SK-N-SH (cell line): ENCODE measurements around the gene TADA2A.
A peak's percentile ranks its signal among the peaks of the same experiment; 100 is the strongest.

Source experiments
- FOXM1 ChIP-seq: IDR thresholded peaks from 2 replicates; pipeline ENCODE4 v1.4.0; 2012; ENCODE audit warnings: low read depth, mild to moderate bottlenecking
- RAD21 ChIP-seq: IDR thresholded peaks from 2 replicates; pipeline ENCODE4 v1.6.1; 2012; ENCODE audit warnings: mild to moderate bottlenecking, low read length
- YY1 ChIP-seq: IDR thresholded peaks from 2 replicates; pipeline ENCODE4 v1.4.0; 2012; ENCODE audit warnings: low read depth, mild to moderate bottlenecking
- TF ChIP-seq, protein P1 (sequence below): fragments of 200-600 bp; sonication (generic); IDR thresholded peaks from 2 replicates; pipeline ENCODE4 v1.6.1; 2017; ENCODE audit warnings: antibody characterized with exemption, mild to moderate bottlenecking, moderate library complexity

DNA sequence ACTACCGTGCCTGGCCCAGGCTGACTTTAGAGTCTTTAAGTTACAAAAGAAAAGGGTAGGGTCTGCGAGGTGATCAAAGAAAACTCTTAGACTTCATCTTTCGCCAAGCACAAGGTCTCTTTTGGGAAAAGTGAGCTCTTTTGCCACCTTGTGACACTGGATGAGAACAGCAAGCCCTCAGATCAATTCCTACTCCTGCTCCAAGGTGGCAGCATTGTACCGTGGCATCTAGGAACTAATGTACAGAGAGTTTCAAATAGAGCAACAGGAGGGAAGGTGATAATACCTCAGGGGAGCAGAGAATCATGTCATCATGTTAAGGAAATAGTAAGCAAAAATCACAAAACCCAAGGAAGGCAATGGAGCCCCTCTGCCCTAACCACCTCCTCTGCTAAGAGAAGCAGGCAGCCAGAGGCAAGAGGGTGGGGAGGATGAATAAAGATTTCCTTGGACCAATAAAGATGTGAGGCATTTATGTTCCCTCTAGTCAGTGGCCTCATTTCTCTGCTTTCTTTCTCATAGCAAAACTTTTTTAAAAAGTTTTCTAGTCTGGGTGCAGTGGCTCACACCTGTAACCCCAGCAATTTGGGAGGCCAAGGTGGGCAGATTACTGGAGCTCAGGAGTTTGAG is 33.0 kb upstream of the TADA2A start:
- TF ChIP-seq YY1: no peak
- TF ChIP-seq, protein P1, sequence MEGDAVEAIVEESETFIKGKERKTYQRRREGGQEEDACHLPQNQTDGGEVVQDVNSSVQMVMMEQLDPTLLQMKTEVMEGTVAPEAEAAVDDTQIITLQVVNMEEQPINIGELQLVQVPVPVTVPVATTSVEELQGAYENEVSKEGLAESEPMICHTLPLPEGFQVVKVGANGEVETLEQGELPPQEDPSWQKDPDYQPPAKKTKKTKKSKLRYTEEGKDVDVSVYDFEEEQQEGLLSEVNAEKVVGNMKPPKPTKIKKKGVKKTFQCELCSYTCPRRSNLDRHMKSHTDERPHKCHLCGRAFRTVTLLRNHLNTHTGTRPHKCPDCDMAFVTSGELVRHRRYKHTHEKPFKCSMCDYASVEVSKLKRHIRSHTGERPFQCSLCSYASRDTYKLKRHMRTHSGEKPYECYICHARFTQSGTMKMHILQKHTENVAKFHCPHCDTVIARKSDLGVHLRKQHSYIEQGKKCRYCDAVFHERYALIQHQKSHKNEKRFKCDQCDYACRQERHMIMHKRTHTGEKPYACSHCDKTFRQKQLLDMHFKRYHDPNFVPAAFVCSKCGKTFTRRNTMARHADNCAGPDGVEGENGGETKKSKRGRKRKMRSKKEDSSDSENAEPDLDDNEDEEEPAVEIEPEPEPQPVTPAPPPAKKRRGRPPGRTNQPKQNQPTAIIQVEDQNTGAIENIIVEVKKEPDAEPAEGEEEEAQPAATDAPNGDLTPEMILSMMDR: peak; percentile 98
- TF ChIP-seq RAD21: peak; percentile 99
- TF ChIP-seq FOXM1: no peak
